ENCODE results near the gene SLC22A23.

DNA sequence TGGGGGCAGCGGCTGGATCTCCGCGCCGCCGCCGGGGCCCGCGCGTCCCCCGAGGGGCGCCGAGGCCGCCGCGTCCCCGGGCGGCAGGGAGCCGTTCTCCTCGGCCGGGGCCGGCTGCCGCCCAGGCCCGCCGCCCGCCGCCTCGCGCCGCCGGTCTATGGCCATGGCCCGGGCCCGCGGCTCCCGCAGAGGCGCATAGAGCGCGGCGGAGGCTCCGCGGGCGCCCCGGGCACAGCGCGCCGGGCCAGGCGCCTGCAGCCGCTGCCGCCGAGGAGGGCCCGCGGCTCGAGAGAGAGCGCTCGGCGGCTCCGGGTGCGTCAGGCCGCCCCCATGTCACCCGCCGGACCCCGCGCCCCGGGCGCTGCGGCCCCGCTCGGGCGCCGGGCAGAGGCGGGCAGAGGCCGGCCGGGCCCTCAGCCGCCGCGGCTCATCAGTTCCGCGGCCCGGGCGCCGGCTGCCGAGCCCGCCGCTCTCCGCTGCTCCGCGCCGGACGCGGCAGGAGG is 404 bp downstream of the SLC22A23 start:
- TF ChIP-seq, protein P1, sequence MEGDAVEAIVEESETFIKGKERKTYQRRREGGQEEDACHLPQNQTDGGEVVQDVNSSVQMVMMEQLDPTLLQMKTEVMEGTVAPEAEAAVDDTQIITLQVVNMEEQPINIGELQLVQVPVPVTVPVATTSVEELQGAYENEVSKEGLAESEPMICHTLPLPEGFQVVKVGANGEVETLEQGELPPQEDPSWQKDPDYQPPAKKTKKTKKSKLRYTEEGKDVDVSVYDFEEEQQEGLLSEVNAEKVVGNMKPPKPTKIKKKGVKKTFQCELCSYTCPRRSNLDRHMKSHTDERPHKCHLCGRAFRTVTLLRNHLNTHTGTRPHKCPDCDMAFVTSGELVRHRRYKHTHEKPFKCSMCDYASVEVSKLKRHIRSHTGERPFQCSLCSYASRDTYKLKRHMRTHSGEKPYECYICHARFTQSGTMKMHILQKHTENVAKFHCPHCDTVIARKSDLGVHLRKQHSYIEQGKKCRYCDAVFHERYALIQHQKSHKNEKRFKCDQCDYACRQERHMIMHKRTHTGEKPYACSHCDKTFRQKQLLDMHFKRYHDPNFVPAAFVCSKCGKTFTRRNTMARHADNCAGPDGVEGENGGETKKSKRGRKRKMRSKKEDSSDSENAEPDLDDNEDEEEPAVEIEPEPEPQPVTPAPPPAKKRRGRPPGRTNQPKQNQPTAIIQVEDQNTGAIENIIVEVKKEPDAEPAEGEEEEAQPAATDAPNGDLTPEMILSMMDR (conservative IDR thresholded peaks at IDR 0.05; ENCODE audit: low read length), result no peak
- TF ChIP-seq EZH2phosphoT487 (IDR thresholded peaks at IDR 0.05; ENCODE audit: borderline replicate concordance, low read depth, low read length), result no peak
